Measurements from ENCODE around the gene TMEM109.

DNA sequence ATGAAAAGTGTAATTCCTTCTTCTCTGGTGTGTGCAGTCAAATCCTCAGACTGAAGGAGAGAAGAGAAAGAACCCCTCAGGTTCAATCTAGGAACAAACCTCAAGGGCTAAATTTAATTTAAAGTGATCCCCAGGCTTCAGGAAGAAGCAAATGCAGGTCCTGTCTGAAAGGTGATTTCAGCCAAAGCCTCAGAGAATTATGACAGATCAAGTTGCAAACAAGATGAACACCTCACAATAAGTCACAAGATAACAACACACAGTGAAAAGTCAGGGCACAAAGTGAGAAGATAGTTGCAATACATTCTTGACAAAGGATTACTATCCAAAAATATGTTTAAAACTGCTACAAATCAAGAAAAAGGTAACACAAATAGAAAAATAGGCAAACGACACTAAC, 34.9 kb upstream of the TMEM109 start:
- TF ChIP-seq POLR2A (IDR thresholded peaks at IDR 0.05; ENCODE audit: low read length) (no peak), GATA1 (IDR thresholded peaks at IDR 0.05; ENCODE audit: low read depth, low read length) (no peak)
